Inflammatory macrophage treated with lipopolysaccharide for 1 hour (primary cell): ENCODE measurements around the gene ATP9A.
A peak's percentile ranks its signal among the peaks of the same experiment; 100 is the strongest.
"Not testable (repeated sequence)": the region's sequence is repeated elsewhere in the genome, so short reads cannot be mapped to it uniquely, and the experiment has no call there.

Experiments used
- DNase-seq, 2 donors: peaks; one replicate each; pipeline ENCODE4 v3.0.0-alpha.2; 2020 to 2022

Gene ATP9A, protein sequence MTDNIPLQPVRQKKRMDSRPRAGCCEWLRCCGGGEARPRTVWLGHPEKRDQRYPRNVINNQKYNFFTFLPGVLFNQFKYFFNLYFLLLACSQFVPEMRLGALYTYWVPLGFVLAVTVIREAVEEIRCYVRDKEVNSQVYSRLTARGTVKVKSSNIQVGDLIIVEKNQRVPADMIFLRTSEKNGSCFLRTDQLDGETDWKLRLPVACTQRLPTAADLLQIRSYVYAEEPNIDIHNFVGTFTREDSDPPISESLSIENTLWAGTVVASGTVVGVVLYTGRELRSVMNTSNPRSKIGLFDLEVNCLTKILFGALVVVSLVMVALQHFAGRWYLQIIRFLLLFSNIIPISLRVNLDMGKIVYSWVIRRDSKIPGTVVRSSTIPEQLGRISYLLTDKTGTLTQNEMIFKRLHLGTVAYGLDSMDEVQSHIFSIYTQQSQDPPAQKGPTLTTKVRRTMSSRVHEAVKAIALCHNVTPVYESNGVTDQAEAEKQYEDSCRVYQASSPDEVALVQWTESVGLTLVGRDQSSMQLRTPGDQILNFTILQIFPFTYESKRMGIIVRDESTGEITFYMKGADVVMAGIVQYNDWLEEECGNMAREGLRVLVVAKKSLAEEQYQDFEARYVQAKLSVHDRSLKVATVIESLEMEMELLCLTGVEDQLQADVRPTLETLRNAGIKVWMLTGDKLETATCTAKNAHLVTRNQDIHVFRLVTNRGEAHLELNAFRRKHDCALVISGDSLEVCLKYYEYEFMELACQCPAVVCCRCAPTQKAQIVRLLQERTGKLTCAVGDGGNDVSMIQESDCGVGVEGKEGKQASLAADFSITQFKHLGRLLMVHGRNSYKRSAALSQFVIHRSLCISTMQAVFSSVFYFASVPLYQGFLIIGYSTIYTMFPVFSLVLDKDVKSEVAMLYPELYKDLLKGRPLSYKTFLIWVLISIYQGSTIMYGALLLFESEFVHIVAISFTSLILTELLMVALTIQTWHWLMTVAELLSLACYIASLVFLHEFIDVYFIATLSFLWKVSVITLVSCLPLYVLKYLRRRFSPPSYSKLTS

DNA sequence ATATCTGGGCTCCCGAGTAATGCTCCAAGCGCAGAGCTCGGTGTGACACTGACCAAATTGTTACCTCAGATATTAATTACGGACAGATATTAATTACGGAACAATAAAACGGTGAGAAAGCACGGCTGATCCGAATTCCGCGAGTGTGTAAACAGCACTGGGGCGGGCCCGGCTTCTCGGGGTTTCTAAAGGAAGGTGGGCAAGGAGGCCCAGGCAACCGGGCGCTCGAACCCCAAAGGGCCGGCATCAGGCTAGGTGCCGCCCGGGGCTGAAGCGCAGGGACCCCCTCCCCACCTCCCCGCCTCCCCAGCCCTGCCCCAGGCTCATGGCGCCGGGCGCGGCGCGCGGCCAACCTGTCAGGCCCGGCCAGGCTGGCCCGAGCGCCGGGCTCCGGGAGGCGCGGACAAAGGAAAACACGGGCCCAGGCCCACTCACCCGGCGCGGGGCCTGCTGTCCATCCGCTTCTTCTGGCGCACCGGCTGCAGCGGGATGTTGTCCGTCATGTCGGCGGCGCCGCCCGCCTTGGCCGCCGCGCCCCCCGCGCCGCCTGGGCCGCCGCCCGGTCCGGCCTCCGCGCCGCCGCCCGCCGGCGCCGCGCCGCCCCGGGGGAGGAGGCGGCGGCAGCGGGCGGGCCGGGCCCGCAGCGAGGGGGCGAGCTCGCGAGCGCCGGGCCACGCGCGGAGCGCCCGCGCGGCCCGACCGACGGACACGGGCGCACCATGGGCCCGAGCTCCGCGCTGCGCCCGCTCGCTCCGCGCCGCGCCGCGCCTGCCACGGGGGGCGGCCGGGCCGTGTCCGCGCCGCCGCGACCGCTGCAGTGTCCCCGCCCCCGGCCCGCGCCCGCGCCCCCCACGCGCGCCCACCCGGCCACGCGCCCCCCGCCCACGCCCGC is at the start of gene ATP9A:
Gene ATP9A, minus strand, starts transcription at position 524 of the 892 bp plus-strand sequence. Its CDS starts 21 bp downstream, at position 503.
- DNase-seq = no peak

DNA sequence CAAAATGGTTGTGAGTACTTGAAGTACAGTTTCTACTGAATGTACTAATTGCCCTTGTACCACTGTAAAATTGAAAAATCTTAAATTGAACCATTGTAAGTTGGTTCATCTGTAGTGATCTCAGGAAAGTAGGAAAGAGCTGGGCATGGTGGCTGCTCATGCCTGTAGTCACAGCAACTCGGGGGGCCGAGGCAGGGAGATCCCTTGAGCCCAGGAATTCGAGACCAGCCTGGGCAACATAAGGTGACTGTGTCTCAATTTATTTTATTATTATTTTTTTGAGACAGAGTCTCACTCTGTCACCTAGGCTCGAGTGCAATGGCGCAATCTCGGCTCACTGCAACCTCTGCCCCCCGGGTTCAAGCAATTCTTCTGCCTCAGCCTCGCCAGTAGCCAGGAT is 48.7 kb upstream of the ATP9A start:
- DNase-seq = not testable (repeated sequence)

DNA sequence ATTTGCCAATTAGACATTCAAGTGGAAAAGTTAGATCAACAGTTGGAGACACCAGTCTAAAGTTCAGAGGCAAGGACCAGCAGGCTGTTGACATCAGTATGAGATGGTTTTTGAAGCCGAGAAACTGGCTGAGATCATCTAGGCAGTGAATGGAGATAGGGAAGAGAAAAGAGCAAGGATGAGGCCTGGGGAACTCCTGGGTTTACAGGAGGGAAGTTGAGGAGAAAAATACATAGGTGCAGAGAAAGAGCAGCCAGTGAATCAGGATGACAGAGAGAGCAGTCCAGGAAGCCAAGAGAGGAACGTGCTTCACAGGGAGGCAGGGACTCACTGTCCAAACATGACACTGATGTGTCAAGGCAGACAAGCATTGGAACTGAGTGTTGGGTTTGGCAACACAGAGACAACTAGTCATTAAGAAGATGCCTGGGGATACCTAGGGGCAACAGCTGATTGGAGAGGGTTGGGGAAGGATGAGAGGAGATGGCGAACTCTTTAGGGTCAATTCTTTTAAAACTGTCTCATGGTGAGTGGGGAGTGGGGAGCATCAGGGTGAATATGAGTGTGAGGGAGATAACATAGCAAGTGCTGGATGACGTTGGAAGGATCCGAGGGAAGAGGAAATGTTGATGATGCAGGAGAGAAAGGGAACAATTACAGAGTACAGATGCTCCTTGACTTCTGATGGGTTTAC is 47.3 kb upstream of the ATP9A start:
- DNase-seq = no peak

DNA sequence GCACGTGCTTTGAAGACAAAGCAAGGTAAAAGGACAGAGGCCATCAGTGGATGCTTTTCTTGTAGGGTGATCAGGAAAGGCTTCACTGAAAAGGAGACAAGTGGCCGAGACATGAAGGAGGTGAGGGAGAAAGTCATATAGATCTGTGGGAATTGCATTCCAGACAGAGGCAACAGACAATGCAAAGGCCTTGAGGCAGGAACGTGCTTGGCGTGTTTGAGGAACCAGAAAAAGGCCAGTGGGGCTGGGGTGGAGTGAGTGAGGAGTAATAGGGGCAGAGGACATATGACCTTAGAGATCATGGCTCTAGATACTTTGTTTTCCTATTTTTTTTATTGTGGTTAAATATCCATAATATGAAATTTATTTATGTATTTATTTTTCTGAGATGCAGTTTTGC is 44.7 kb upstream of the ATP9A start:
- no peak for DNase-seq

DNA sequence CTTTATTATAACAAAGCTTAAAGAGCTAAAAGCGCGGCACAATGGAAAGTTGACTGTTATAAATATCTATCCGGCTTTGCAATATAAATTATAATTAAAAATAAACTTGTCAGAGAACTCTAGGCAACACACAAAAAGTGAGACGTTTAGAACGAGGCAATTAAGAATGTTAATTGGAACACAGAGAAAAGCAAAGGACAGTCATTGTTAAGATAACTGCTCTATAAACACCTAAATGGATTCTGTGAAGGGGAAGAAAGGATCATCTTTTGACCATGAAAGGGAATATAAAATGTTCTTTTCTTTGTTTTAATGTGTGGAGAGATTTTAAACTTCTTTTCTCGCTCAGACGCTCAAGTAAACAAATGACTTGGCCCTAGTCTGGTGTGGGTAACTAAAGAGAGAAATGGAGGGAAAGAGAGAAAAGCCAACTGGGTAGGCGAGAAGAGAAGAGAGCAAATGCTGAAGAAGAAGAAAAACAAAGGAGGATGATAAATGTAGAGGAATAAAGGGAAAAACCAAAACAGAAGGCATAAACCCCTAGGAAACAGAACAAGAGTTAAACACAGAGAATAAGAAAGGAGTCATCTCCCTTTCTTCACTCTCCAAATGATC is 43.4 kb upstream of the ATP9A start:
- DNase-seq = no peak

DNA sequence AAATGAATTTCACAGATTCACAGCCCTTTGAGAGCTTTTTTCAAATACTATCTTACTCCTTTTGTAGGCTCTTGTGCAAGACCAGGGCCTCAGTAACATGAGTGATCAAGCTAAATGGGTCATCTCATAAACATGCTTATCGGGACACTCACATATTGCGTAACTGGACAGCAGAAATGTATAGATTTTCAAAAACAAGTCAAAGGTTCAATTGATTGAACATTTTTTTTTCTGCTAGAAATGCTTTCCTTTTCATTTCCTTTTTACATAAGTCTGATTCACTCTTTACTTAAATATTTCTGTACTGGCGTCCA is 42.8 kb upstream of the ATP9A start:
- no peak for DNase-seq

DNA sequence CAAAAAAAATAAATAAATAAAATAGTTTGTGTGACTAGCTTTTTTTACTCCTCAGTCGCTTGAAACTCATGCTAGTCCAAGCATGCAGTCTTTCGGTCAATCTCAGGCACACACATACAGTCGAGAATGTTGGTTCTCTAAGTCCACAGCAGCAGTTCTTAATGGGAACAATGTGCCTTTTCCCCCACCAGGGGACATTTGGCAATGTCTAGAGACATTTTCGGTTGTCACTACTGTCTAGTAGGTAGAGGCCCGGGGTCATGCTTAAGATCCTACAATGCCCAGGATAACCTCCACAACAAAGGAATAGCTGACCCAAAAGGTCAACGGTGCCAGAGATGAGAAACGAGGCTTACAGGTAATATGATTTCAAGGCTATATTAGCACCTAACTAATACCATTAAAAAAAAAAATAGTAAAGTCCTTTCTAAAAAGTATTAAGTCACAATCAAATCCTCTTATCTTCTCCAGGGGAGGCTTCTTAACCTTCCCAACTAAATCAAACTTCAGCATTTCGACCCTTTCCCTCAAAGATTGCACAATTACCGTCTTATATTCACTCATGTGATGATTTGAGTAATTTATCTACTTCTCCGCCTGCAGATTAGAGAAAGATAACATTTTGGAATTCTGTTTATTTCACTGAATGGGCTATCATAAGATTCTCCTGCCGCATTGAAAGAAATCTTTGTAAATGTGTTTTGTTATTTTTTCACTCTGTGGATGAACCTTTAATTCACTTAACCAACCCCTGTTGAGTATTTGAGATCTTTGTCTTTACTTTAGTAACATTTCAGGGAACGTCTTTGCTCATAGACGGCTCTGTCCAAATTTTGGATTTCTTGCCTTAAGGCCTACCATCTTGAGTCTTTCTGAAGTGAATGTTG is 42.2 kb upstream of the ATP9A start:
- DNase-seq = no peak

DNA sequence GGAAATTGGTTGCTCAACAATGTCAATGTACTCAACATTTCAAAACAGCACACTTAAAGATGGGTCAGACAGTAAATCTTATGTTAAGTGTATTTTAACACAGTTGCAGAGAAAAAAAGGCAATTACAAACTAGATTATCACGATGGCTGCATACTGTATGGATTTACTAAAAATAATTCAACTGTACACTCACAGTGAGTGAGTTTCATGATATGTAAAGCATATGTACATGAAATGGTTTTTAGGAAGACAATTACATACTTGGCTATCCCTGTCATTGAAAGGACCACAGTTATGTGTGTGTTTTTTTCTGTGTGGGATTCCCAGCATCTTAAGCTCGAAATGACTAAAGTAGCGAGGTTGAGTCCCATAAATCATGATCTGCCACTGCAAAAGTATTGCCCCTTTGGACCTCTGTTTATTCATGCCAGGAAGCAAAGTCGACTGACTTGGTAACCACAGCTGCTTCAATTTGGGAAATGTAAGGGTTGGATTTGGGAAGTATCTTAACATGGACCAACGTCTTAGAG is 39.6 kb upstream of the ATP9A start:
- DNase-seq = no peak

DNA sequence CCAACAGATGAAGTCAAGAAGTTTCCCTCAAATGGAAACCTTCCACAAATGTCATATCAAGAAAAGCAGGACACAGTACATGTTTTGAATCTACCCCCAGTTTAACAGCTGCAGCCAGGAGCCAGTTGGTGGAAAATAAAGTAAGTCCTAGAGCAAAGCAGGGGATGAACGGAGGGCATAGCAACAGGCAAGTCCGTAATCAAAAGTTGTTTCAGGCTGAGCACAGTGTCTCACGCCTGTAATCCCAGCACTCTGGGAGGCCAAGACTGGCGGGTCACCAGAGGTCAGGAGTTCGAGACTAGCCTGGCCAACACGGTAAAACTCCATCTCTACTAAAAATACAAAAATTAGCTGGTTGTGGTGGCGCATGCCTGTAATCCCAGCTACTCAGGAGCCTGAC is 36.6 kb upstream of the ATP9A start:
- no peak for DNase-seq

DNA sequence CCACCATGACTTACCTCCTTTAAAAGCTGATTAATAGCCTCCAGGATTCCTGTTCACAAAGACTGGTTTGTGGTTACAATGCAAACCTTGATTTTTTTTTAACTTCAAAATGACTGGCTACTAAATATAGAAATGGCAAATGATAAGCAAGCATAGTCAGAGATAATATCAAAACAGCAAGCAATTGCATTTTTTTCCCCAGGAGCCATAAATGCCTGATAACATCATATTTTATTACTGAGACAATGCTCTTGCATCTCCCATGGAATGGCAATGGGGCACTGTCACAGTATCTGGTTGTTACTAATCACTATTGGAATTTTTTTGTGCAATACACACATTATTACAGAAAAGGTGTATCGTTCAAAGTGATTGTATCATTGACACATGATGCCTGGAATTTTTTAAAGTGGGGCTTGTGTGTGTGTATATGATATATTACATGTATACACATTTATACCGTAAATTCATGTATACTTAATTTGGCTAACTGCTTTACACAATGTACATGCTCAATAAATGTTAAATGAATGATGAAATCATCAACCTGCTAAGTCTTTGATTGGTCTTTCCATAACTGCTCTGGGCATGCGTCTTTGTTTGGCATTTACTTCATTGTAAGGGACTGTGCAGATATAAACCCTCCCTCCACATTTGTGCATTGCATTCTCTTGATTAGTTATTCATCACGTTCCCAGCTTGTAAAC is 35.1 kb upstream of the ATP9A start:
- no peak for DNase-seq

DNA sequence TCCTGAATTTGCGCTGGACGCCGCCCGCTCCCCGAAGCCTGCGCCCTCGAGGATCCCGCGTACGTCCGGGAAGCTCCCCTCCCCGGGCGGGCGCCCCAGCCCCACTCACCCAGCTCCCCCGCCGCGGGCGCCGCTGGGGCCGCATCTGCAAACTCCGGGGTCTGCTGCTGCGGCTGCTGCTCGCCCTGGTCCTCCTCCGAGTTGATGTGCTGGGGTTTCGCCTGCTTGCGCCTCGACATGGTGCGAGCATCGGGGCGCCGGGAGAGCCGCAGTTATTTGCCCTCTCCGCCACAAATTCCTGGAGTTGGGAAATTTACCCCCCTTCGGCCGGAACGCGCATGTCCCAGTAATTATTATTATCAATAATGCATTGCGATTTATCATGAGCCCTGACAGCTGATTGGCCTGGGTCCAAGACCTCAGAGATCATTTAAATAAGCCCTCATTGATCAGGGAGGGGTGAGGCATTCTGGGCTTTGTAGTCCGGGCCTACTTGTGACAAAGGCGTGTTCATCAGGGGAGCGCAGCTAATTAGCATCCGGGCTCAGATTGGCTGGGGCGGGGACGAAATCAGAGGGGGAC is 34.1 kb upstream of the ATP9A start, which contains the start of gene SALL4:
Gene SALL4, minus strand, starts transcription at position 352 of the 582 bp plus-strand sequence. Its CDS starts 113 bp downstream, at position 239.
- DNase-seq = no peak

DNA sequence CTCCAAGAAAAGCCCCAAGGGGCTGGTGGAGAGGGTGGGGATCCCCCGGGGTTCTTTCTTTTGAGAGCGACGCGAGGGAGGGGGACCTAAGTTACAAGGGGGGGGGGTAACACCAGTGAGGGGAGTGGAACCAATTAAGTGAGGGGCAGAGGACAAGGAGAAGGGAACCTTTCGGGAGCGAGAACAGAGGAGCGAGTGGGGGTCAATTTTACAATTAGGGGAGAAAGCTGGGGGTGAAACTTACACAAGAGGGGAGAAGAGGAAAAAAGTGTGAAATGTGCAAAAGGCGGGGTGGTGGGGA is 33.6 kb upstream of the ATP9A start:
- no peak for DNase-seq

DNA sequence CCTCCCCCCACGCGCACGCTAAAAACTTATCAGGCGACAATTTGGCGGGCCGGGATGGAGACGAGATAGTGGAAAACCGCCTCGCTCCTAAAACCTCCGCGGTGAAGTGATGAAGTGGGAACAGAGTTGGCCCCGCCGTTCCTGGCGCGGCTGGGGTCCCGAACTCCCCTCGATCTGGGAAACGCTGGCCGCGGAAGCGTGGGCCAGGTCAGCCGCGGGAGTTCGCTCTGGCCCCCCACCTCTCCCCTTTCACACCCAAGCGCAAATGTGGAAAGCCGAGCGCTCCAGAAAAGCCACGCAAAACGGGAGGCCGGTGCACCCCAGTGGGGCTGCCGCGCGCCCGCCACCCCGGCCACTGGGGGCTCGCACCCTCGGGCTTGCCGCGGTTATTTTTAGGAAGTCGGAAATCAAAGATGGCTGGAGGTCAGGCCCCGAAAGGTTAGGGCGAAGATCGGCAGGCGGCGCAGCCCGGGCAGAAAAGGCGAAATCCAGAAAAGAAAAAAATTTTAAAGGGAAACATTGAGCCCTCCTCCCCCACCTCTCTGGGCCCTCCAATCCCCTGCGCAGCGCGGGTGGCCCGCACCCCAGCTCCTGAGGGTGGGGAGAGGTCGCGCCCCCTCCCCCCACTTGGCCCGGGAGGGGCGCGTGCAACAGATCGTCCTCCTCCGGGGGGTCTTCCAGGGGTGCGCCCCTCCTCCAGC is 33.1 kb upstream of the ATP9A start:
- DNase-seq = no peak

DNA sequence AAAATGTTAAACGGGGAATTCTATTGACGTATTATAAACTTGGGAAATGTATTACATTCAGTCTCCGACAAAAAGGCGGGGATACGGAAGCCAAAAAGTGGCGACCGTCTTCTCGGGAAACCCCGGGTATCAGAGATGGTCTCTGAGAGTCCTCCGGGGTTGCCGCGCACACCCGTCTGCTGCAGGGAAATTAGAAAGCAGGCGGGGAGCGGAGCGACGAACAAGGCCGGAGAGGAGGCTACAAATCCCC is 32.6 kb upstream of the ATP9A start:
- no peak for DNase-seq

DNA sequence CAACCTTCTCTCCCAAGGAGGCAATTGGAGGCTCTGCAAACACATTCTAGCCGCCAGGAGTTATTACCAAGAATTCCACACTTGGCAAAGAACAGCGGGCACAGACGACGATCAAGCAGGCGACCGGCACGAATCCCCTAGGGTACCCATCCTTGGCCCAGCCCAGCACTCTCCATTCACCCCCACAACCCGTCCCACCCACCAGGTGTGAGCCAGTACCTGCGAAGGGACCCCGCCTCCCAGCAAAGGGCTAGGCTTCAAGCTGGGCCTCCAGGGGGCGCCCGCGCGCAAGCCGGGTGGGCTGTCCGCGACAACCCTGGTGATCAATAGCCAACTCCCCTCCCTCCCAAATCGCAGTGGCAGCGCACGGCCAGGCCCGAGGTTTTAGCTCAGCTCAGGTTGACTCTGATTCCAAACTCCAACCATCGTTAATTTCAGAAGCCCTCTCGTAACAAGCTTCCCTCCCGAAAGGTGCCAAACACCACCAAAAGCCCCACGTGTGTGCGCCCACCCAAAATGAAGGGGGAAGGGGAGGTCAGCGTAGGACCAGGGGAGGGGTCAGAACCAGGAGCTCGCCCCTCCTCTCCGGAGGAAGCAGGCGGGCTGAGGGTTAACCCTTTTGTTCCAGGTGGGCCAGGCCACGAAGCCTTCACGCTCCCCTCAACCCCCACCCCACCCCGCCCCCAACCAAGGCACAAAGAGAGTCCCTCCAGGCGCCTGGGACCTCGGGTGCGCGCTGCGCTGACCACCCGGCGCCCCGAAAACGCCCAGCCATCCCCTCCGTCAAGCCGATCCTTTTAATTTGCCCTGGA is 32.1 kb upstream of the ATP9A start:
- no peak for DNase-seq

DNA sequence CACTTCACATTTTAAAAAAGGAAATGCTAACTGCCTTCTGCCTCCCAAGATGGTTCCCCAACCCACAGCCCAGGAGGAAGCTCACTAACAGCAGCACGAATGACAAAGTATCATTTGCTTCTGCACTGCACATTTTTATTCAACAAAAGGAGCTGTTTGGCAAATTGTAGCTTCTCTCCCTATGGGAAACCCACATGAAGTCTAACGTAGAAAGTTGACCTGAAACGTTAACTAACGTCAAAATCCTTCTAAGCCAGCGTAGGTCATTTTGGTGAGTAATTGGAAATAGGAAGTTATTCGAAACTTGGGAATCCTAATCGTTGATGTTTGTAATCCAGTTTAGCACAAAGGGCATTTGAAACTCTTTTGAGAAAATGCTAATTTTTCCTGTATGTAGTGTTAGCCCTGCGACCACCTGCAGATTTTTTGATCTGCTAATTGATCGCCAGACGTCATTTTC is 31.2 kb upstream of the ATP9A start:
- DNase-seq = peak; percentile 9 to 22

DNA sequence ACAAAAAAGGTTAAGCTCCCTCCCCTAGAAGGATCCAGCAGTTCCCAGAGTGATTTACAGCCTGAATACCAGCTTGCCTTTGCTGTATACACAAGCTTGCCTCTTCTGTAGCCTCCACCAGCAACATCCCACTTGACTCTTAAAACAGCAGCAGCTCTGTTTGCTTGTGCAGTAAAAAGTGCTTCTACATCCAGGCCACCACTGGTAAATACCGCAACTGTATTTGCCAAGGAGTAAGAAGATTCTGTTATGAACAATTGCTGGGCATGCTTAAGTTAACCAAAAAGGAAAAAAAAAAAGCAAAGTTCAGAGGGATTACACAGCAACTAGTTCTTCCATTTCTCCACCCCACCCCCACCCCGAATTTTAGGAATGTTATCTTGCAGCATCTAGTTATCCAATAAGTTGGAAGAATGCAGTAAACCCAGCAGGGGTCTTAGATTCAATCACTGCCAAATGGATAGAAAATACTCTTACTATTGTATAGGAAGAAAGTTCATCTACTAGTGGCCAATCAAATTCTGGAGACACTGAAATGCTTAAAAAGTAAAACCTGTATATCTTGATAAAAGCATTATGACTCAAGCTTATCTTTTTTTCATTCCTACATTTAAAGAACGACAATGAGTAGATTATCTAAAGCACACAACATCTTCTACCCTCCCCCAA is 29.3 kb upstream of the ATP9A start:
- DNase-seq = no peak
